DMS 273 treated with DMSO at 0.1 percent for 48 hours (cell line): ENCODE measurements around the gene SCGB1D1.

ENCODE experiments used
- DNase-seq: peaks from one replicate; lab custom pipeline; 2025; lab: John Stamatoyannopoulos, UW

SCGB1D1 gene, protein sequence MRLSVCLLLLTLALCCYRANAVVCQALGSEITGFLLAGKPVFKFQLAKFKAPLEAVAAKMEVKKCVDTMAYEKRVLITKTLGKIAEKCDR

GRCh38 chr11:62190011-62190410 lies at the start of gene SCGB1D1:
Gene SCGB1D1, plus strand, starts transcription at chr11:62190216. Its CDS starts 69 bp downstream, at chr11:62190285.
- DNase-seq = no peak

- DNase-seq = no peak
These were observed 49.5 kb upstream of the SCGB1D1 start for GRCh38 chr11:62140304-62141110.

- no peak for DNase-seq
These were observed 48.6 kb upstream of the SCGB1D1 start for GRCh38 chr11:62141111-62142042.

GRCh38 chr11:62142043-62142375 lies 48.0 kb upstream of the SCGB1D1 start:
- DNase-seq = no peak

- DNase-seq = no peak
These were observed 47.1 kb upstream of the SCGB1D1 start for GRCh38 chr11:62142921-62143320.

DNA sequence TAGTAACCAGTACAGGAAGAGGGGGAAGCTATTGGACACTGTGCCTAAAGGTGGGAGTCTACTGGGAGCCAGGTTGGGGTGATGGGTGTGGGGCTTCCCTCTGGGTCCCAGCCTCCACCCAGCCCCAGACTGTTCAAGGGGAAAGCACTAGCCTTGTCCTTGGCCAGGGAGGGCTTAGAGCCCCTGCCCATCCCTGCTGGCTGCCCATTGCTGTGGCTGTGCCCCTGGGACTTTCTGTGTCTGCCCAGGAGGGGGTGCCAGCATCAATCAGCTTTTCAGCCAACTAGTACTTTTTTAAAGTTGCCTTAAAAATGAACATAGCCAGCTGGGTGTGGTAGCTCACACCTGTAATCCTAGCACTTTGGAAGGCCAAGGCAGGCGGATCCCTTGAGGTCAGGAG lies 46.3 kb upstream of the SCGB1D1 start:
- no peak for DNase-seq

DNA sequence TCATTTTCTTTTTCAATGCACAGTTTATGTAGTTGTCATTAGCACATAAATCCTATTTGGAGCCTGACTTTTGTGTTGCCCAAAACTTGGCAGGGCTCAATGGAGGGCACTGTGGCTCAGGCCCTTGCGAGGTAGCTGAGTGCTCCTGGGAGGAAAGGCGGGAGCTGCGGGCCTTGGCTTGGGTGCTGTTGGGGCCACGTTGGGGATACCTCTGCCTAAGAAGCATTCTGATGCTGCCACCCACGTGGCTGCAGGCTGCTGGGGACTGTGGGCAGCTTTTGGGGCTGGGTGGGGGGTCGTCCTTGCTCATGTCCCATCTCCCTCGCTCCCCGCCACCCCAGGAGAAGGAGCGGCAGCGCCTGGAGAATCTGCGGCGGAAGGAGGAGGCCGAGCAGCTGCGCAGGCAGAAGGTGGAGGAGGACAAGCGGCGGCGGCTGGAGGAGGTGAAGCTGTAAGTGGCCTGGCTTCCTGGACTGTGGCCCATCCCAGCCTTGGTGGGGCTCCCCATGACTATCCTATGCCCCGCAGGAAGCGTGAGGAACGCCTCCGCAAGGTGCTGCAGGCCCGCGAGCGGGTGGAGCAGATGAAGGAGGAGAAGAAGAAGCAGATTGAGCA lies 45.3 kb upstream of the SCGB1D1 start:
- DNase-seq = no peak

DNA sequence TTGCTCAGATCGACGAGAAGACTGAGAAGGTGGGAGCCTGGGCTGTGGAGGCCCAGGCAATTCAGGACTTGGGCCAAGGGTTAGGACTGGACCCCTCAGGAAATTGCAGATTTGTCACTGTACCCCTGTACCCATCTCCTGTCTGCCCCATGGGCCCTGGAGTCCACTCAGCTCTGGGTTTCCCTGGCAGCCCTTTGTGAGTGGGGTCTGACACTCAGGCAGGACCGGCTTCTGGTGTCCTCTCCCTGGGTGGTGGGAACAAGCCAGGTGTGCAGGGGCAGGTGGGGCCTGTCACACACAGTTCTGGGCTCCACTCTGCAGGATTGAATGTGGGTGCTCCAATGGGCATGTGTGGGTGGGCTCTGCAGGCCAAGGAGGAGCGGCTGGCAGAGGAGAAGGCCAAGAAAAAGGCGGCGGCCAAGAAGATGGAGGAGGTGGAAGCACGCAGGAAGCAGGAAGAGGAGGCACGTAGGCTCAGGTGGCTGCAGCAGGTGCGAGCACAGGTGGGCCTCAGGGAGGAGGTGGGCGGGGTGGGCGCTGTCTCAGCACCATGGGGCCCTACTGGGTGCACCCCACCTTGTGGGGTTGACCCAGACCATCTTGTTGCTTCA lies 44.6 kb upstream of the SCGB1D1 start:
- no peak for DNase-seq

GRCh38 chr11:62146476-62147200 lies 43.4 kb upstream of the SCGB1D1 start:
- no peak for DNase-seq

DNA sequence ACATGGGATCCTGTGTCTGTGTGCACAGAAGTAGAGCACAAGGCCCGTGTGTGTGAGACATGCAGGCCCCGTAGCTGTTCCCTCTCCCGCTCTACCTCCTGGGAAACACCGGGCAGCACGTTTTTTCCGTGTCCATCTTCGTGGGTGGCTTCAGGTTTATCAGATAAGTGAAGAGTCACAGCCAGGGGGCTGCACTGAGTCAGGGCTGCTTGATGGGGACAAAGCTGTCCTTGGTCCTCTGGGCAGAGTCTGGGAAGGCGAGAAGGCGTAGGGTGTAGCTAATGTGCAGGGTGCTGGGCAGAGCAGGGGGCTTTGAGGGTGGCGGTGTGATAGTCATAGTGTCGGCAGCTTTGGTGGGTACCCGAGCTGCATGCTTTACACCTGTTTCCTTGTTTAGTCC lies 42.5 kb upstream of the SCGB1D1 start:
- DNase-seq = no peak

- no peak for DNase-seq
These were observed 41.6 kb upstream of the SCGB1D1 start for GRCh38 chr11:62148271-62148980.

DNA sequence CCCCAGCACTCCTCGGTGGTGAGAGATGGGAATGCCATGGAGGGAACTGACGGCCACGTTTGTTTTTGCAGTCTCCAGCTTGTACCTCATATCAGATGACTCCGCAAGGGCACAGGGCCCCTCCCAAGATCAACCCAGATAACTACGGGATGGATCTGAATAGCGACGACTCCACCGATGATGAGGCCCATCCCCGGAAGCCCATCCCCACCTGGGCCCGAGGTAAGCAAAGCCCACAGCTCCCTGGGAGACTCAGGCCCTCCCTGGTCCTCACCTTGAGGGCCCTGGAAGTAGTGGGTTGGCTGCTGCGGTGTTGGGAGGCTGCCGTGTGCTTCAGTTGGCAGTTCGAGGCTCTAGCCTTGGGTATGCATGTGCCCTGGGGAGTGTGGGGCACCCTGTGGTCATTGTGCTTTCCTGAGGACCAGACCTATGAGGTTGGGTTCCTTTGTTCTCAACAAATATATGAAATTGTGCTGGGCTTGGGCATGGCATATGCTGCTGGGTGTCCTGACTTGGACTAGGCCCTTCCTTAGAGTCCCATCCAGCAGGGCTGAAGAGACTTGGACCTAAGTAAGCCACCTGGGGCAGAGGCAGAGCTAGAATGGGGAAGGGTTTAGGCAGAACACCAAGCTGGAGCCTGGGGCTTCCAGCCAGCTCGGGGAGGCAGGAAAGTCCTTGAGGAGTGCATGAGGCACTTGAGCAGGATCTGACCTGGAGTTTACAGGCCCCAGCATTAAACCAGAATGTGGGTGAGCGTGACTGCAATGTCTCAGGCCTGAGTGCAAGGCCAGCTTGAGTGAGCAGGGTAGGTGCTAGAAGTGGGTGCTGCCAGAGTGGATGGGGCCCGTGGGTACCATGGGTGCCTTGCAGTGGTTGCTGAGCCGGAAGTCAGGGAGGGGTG lies 39.8 kb upstream of the SCGB1D1 start:
- DNase-seq = no peak

GRCh38 chr11:62150887-62151736 lies 38.9 kb upstream of the SCGB1D1 start:
- DNase-seq = no peak

- DNase-seq = no peak
These were observed 38.3 kb upstream of the SCGB1D1 start for GRCh38 chr11:62151737-62152102.

GRCh38 chr11:62152245-62153086 lies 37.5 kb upstream of the SCGB1D1 start:
- DNase-seq = no peak

GRCh38 chr11:62153087-62153395 lies 37.0 kb upstream of the SCGB1D1 start:
- DNase-seq = no peak

- DNase-seq = no peak
These were observed 36.4 kb upstream of the SCGB1D1 start for GRCh38 chr11:62153617-62154016.

DNA sequence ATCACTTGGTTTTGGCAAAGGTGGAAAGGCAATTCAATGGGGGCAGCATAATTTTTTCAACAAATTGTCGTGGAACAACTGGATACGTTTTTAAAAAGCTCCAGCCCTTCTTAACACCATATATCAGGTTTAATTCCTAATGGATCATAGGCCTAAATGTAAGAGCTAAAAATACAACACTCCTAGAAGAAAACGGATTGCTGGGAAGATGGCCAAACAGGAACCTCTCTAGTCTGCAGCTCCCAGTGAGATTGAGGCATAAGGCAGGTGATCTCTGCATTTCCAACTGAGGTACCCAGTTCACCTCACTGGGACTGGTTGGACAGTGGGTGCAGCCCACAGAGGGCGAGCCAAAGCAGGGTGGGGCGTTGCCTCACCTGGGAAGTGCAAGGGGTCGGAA lies 32.4 kb upstream of the SCGB1D1 start:
- no peak for DNase-seq
